Right kidney (tissue), 9 donors: ENCODE results near the gene RAB11FIP3.
"Not testable (repeated sequence)": the region's sequence is repeated elsewhere in the genome, so short reads cannot be mapped to it uniquely, and the experiment has no call there.

Experiments
- DNase-seq: peaks from one replicate; pipeline ENCODE4 v3.0.0-alpha.2; 2016
- long read RNA-seq, 8 donors: transcript quantifications; one replicate each; lab custom pipeline, GENCODE V29; 2026

RAB11FIP3 gene
- long read RNA-seq, donor 1, full-length matches to known transcripts, result 8 of 38 reads
- long read RNA-seq, donor 1, partial matches to known transcripts, result 30 of 38 reads
- long read RNA-seq, donor 1, other reads (novel, unspliced or antisense), result 0 of 38 reads
- long read RNA-seq, donor 2, full-length matches to known transcripts, result 4 of 4 reads
- long read RNA-seq, donor 2, partial matches to known transcripts, result 0 of 4 reads
- long read RNA-seq, donor 2, other reads (novel, unspliced or antisense), result 0 of 4 reads
- long read RNA-seq, donor 3, full-length matches to known transcripts, result 4 of 4 reads
- long read RNA-seq, donor 3, partial matches to known transcripts, result 0 of 4 reads
- long read RNA-seq, donor 3, other reads (novel, unspliced or antisense), result 0 of 4 reads
- long read RNA-seq, donor 4, full-length matches to known transcripts, result 5 of 48 reads
- long read RNA-seq, donor 4, partial matches to known transcripts, result 43 of 48 reads
- long read RNA-seq, donor 4, other reads (novel, unspliced or antisense), result 0 of 48 reads
- long read RNA-seq, donor 5, full-length matches to known transcripts, result 6 of 14 reads
- long read RNA-seq, donor 5, partial matches to known transcripts, result 8 of 14 reads
- long read RNA-seq, donor 5, other reads (novel, unspliced or antisense), result 0 of 14 reads
- long read RNA-seq, donor 6, full-length matches to known transcripts, result 10 of 10 reads
- long read RNA-seq, donor 6, partial matches to known transcripts, result 0 of 10 reads
- long read RNA-seq, donor 6, other reads (novel, unspliced or antisense), result 0 of 10 reads
- long read RNA-seq, donor 7, result 0 reads
- long read RNA-seq, donor 8, full-length matches to known transcripts, result 2 of 2 reads
- long read RNA-seq, donor 8, partial matches to known transcripts, result 0 of 2 reads
- long read RNA-seq, donor 8, other reads (novel, unspliced or antisense), result 0 of 2 reads

GRCh38 chr16:425082-425718 is at the start of gene RAB11FIP3:
Gene RAB11FIP3, plus strand, starts transcription at chr16:425649. Its CDS starts 358 bp downstream, at chr16:426007.
- DNase-seq, result peak; percentile 96

- no peak for DNase-seq
Observed at GRCh38 chr16:375927-376816, 49.3 kb upstream of the RAB11FIP3 start.

- no peak for DNase-seq
Observed at GRCh38 chr16:376817-377418, 48.5 kb upstream of the RAB11FIP3 start.

GRCh38 chr16:377419-377951 is 48.0 kb upstream of the RAB11FIP3 start:
- DNase-seq, result no peak

GRCh38 chr16:378113-378820 is 47.2 kb upstream of the RAB11FIP3 start:
- DNase-seq, result not testable (repeated sequence)

GRCh38 chr16:378821-379182 is 46.6 kb upstream of the RAB11FIP3 start:
- DNase-seq, result no peak

GRCh38 chr16:379183-379960 is 46.1 kb upstream of the RAB11FIP3 start:
- DNase-seq, result peak; percentile 34

GRCh38 chr16:379961-380761 is 45.3 kb upstream of the RAB11FIP3 start:
- no peak for DNase-seq

GRCh38 chr16:380762-381011 is 44.8 kb upstream of the RAB11FIP3 start:
- no peak for DNase-seq

GRCh38 chr16:381012-381788 is 44.2 kb upstream of the RAB11FIP3 start:
- peak; percentile 68 for DNase-seq

- DNase-seq, result peak; percentile 69
Observed at GRCh38 chr16:381789-382717, 43.4 kb upstream of the RAB11FIP3 start, which contains the start of gene PGAP6. Gene PGAP6, minus strand, starts transcription at chr16:381978. Its CDS starts 157 bp downstream, at chr16:381821.

- peak; percentile 61 for DNase-seq
Observed at GRCh38 chr16:383326-384051, 42.0 kb upstream of the RAB11FIP3 start.

GRCh38 chr16:386641-387156 is 38.8 kb upstream of the RAB11FIP3 start:
- DNase-seq, result no peak

GRCh38 chr16:387761-388666 is 37.4 kb upstream of the RAB11FIP3 start:
- DNase-seq, result peak; percentile 38

GRCh38 chr16:389352-389751 is 36.1 kb upstream of the RAB11FIP3 start:
- no peak for DNase-seq
